Neural progenitor cell (in vitro differentiated cells): ENCODE data around the gene CRIM1. TPM values are rescaled to one million over a fixed set of nuclear protein-coding genes. Genes with fewer than 3 reads are reported as not detected.

ENCODE experiments used
- DNase-seq: peaks from one replicate; pipeline ENCODE4 v3.0.0-alpha.2; 2016; ENCODE audit warnings: low spot score
- H2AFZ ChIP-seq: fragments of 200-600 bp; sonication (generic); replicated peaks from 2 replicates; pipeline ENCODE4 v1.6.1; 2016; ENCODE audit warnings: antibody characterized with exemption
- H3F3A ChIP-seq: fragments of 200-600 bp; sonication (generic); 2 replicates; pipeline ENCODE4 v1.6.1; 2016; ENCODE audit warnings: antibody characterized with exemption, low read depth
- H3K27ac ChIP-seq: fragments of 200-600 bp; sonication (generic); 2 replicates; pipeline ENCODE4 v1.5.1; 2016; ENCODE audit warnings: mild to moderate bottlenecking
- H3K27me3 ChIP-seq: fragments of 200-600 bp; sonication (generic); 2 replicates; pipeline ENCODE4 v1.6.1; 2016; ENCODE audit warnings: mild to moderate bottlenecking, moderate library complexity
- H3K36me3 ChIP-seq: fragments of 200-600 bp; sonication (generic); 2 replicates; pipeline ENCODE4 v1.5.1; 2016
- H3K4me1 ChIP-seq: fragments of 200-600 bp; sonication (generic); 2 replicates; pipeline ENCODE4 v1.6.1; 2016; ENCODE audit warnings: mixed run types
- H3K4me2 ChIP-seq: fragments of 200-600 bp; sonication (generic); 2 replicates; pipeline ENCODE4 v1.6.1; 2016
- H3K4me3 ChIP-seq: fragments of 200-600 bp; sonication (generic); 2 replicates; pipeline ENCODE4 v1.5.1; 2016
- H3K79me2 ChIP-seq: fragments of 200-600 bp; sonication (generic); 2 replicates; pipeline ENCODE4 v1.6.1; 2016; ENCODE audit warnings: low read depth
- H3K9ac ChIP-seq: fragments of 200-600 bp; sonication (generic); 2 replicates; pipeline ENCODE4 v1.6.1; 2016
- H3K9me3 ChIP-seq: fragments of 200-600 bp; sonication (generic); 2 replicates; pipeline ENCODE4 v1.5.1; 2016; ENCODE audit warnings: low read depth
- H4K20me1 ChIP-seq: fragments of 200-600 bp; sonication (generic); 2 replicates; pipeline ENCODE4 v1.6.1; 2016; ENCODE audit warnings: low read depth
- H3K27ac Mint-ChIP-seq: 3 replicates; pipeline ENCODE4 v1.8.0; 2021; ENCODE audit warnings: mixed read lengths
- H3K27me3 Mint-ChIP-seq: 2 replicates; pipeline ENCODE4 v1.8.0; 2022; ENCODE audit warnings: low read depth, mild to moderate bottlenecking, inconsistent platforms, moderate library complexity, mixed read lengths; ENCODE audit not compliant: insufficient read depth
- H3K36me3 Mint-ChIP-seq: 3 replicates; pipeline ENCODE4 v1.8.0; 2021; ENCODE audit warnings: mixed read lengths
- H3K4me1 Mint-ChIP-seq: 3 replicates; pipeline ENCODE4 v1.8.0; 2021; ENCODE audit warnings: mixed read lengths
- H3K4me3 Mint-ChIP-seq: 3 replicates; pipeline ENCODE4 v1.8.0; 2021; ENCODE audit warnings: mild to moderate bottlenecking, moderate library complexity, mixed read lengths
- H3K9me3 Mint-ChIP-seq: 3 replicates; pipeline ENCODE4 v1.8.0; 2020; ENCODE audit warnings: mixed read lengths
- CTCF ChIP-seq: fragments of 200-600 bp; sonication (generic); IDR thresholded peaks from 2 replicates; pipeline ENCODE4 v1.5.1; 2017; ENCODE audit warnings: antibody characterized with exemption, mild to moderate bottlenecking
- EZH2 ChIP-seq: fragments of 200-600 bp; sonication (generic); IDR thresholded peaks from 2 replicates; pipeline ENCODE4 v1.6.1; 2017; ENCODE audit warnings: antibody characterized with exemption, mild to moderate bottlenecking, moderate library complexity
- EZH2phosphoT487 ChIP-seq: fragments of 200-600 bp; sonication (generic); IDR thresholded peaks from 2 replicates; pipeline ENCODE4 v1.6.1; 2017; ENCODE audit warnings: antibody characterized with exemption
- total RNA-seq: library from RNA; depleted of rRNA; stranded (reverse); fragments of >200 nt; gene quantifications from 2 replicates; pipeline ENCODE4 v1.2.3, GENCODE V29; 2015; ENCODE audit warnings: low replicate concordance

CRIM1 gene
- total RNA-seq, 1 donor from 2014 or later, result 4.9 TPM

- Histone ChIP-seq H3K79me2 (peaks cover 12% of the 10 kb centered on the region), H3K9me3 (no peaks in the 10 kb centered on the region), H3F3A (peaks cover 34% of the 10 kb centered on the region), H3K4me1 (peaks cover 38% of the 10 kb centered on the region), H3K4me2 (peak overlapping the region; percentile 64), H2AFZ (no peak overlapping the region), H3K9ac (no peak overlapping the region), H3K27me3 (no peaks in the 10 kb centered on the region), H3K36me3 (no peaks in the 10 kb centered on the region), H3K27ac (peak overlapping the region; percentile 83), H4K20me1 (peaks cover 11% of the 10 kb centered on the region), H3K4me3 (no peak overlapping the region)
- no peaks in the 10 kb centered on the region for H3K27me3 Mint-ChIP-seq
- peak; percentile 81 for DNase-seq
- no peak overlapping the region for H3K4me3 Mint-ChIP-seq
- H3K4me1 Mint-ChIP-seq, result peaks cover 24% of the 10 kb centered on the region
- no peak for TF ChIP-seq CTCF
- TF ChIP-seq EZH2phosphoT487, result no peak
- no peak for TF ChIP-seq EZH2
- no peaks in the 10 kb centered on the region for H3K9me3 Mint-ChIP-seq
- no peak overlapping the region for H3K27ac Mint-ChIP-seq
- no peaks in the 10 kb centered on the region for H3K36me3 Mint-ChIP-seq
These were observed 52.7 kb downstream of the CRIM1 start for GRCh38 chr2:36408198-36408703.

- peaks cover 34% of the 10 kb centered on the region for H3F3A ChIP-seq
- Mint-ChIP-seq H3K4me1 (peaks cover 24% of the 10 kb centered on the region), H3K4me3 (no peak overlapping the region), H3K27me3 (no peaks in the 10 kb centered on the region), H3K36me3 (no peaks in the 10 kb centered on the region), H3K9me3 (no peaks in the 10 kb centered on the region), H3K27ac (no peak overlapping the region)
- H4K20me1 ChIP-seq, result peaks cover 11% of the 10 kb centered on the region
- no peak overlapping the region for H3K4me2 ChIP-seq
- H3K27ac ChIP-seq, result no peak overlapping the region
- H3K27me3 ChIP-seq, result no peaks in the 10 kb centered on the region
- no peak overlapping the region for H3K4me3 ChIP-seq
- no peak overlapping the region for H3K9ac ChIP-seq
- DNase-seq, result no peak
- H2AFZ ChIP-seq, result no peak overlapping the region
- no peaks in the 10 kb centered on the region for H3K9me3 ChIP-seq
- peaks cover 12% of the 10 kb centered on the region for H3K79me2 ChIP-seq
- no peaks in the 10 kb centered on the region for H3K36me3 ChIP-seq
- peaks cover 38% of the 10 kb centered on the region for H3K4me1 ChIP-seq
- TF ChIP-seq EZH2phosphoT487 (no peak), CTCF (no peak), EZH2 (no peak)
These were observed 53.8 kb downstream of the CRIM1 start for GRCh38 chr2:36409335-36409734.

GRCh38 chr2:36409935-36410334 lies 54.4 kb downstream of the CRIM1 start:
- no peaks in the 10 kb centered on the region for H3K27me3 Mint-ChIP-seq
- no peak for DNase-seq
- no peak overlapping the region for H3K9ac ChIP-seq
- H3K4me1 Mint-ChIP-seq, result peaks cover 29% of the 10 kb centered on the region
- H3K9me3 Mint-ChIP-seq, result no peaks in the 10 kb centered on the region
- no peaks in the 10 kb centered on the region for H3K9me3 ChIP-seq
- H3K27me3 ChIP-seq, result no peaks in the 10 kb centered on the region
- H3K79me2 ChIP-seq, result peaks cover 12% of the 10 kb centered on the region
- H3K36me3 Mint-ChIP-seq, result peaks cover 2% of the 10 kb centered on the region
- H3K27ac ChIP-seq, result no peak overlapping the region
- H3K4me1 ChIP-seq, result peaks cover 38% of the 10 kb centered on the region
- no peak overlapping the region for H2AFZ ChIP-seq
- TF ChIP-seq EZH2 (no peak), EZH2phosphoT487 (no peak), CTCF (no peak)
- peaks cover 34% of the 10 kb centered on the region for H3F3A ChIP-seq
- H3K4me3 Mint-ChIP-seq, result no peak overlapping the region
- H4K20me1 ChIP-seq, result peaks cover 11% of the 10 kb centered on the region
- no peaks in the 10 kb centered on the region for H3K36me3 ChIP-seq
- no peak overlapping the region for H3K4me2 ChIP-seq
- no peak overlapping the region for H3K27ac Mint-ChIP-seq
- H3K4me3 ChIP-seq, result no peak overlapping the region
